Activated CD4-positive, alpha-beta T cell treated with anti-CD3 and anti-CD28 coated beads for 24 hours (primary cell): Measurements from ENCODE around the gene DNM2.

Source experiments
- DNase-seq, 2 donors: peaks; one replicate each; pipeline ENCODE4 v3.0.0-alpha.2; 2020; ENCODE audit warnings: low read depth in 2 of 2

DNM2 gene

GRCh38 chr19:10815007-10815536 is 97.2 kb downstream of the DNM2 start:
- no peak for DNase-seq

- no peak for DNase-seq
Observed at GRCh38 chr19:10815969-10816644, 98.2 kb downstream of the DNM2 start.

GRCh38 chr19:10816691-10817090 is 98.8 kb downstream of the DNM2 start:
- no peak for DNase-seq

- no peak for DNase-seq
Observed at GRCh38 chr19:10817291-10818038, 99.6 kb downstream of the DNM2 start.

GRCh38 chr19:10818301-10819123 is 100.6 kb downstream of the DNM2 start:
- DNase-seq = no peak

GRCh38 chr19:10819124-10820060 is 101.5 kb downstream of the DNM2 start:
- no peak for DNase-seq

GRCh38 chr19:10820173-10820572 is 102.3 kb downstream of the DNM2 start:
- DNase-seq = no peak

GRCh38 chr19:10823690-10824089 is 105.8 kb downstream of the DNM2 start:
- no peak for DNase-seq

- no peak for DNase-seq
Observed at GRCh38 chr19:10826231-10826630, 108.4 kb downstream of the DNM2 start.

- DNase-seq = no peak
Observed at GRCh38 chr19:10826846-10827245, 109.0 kb downstream of the DNM2 start.

GRCh38 chr19:10828981-10829821 is 111.3 kb downstream of the DNM2 start:
- DNase-seq = no peak

GRCh38 chr19:10829967-10830366 is 112.1 kb downstream of the DNM2 start:
- DNase-seq = no peak

GRCh38 chr19:10830370-10830769 is 112.5 kb downstream of the DNM2 start:
- no peak for DNase-seq

- DNase-seq = no peak
Observed at GRCh38 chr19:10830931-10831779, 113.3 kb downstream of the DNM2 start.

GRCh38 chr19:10831987-10832938 is 114.4 kb downstream of the DNM2 start:
- DNase-seq = no peak

GRCh38 chr19:10832939-10833296 is 115.0 kb downstream of the DNM2 start:
- DNase-seq = no peak

- DNase-seq = no peak
Observed at GRCh38 chr19:10835089-10835753, 117.3 kb downstream of the DNM2 start.
